ENCODE results near the gene ITPRID1.

GRCh38 chr7:31517513-31517912 is 3.6 kb downstream of the ITPRID1 start:
- no peak for TF ChIP-seq CTCF (IDR thresholded peaks at IDR 0.05)
- TF ChIP-seq POLR2A (IDR thresholded peaks at IDR 0.05): no peak
- no peak for TF ChIP-seq EP300 (IDR thresholded peaks at IDR 0.05)

All from ovary (tissue), 3 donors.